Lower lobe of right lung (tissue), 2 donors: Measurements from ENCODE around the gene ZNF532. TPM values are rescaled to one million over a fixed set of nuclear protein-coding genes. Genes with fewer than 3 reads are reported as not detected.
"Not testable (repeated sequence)": the region's sequence is repeated elsewhere in the genome, so short reads cannot be mapped to it uniquely, and the experiment has no call there.

ENCODE experiments used
- ATAC-seq, 2 donors: fragments of 200-7000 bp; cut with Tn5 transposase; one replicate each; pipeline ENCODE4 v1.9.1; 2020 to 2022; ENCODE audit warnings: mild to moderate bottlenecking in 2 of 2, moderate library complexity in 2 of 2
- DNase-seq: peaks from one replicate; pipeline ENCODE4 v3.0.0-alpha.2; 2020
- H3K27ac ChIP-seq: fragments of 200-600 bp; one replicate; pipeline ENCODE4 v1.8.0; 2022
- H3K27me3 ChIP-seq: fragments of 200-600 bp; one replicate; pipeline ENCODE4 v1.8.0; 2022; ENCODE audit warnings: low read depth
- H3K36me3 ChIP-seq: fragments of 200-600 bp; one replicate; pipeline ENCODE4 v1.8.0; 2022; ENCODE audit warnings: mild to moderate bottlenecking
- H3K4me1 ChIP-seq: fragments of 200-600 bp; one replicate; pipeline ENCODE4 v1.8.0; 2022
- H3K4me3 ChIP-seq: fragments of 200-600 bp; one replicate; pipeline ENCODE4 v1.8.0; 2022; ENCODE audit warnings: mild to moderate bottlenecking
- H3K9me3 ChIP-seq: fragments of 200-600 bp; one replicate; pipeline ENCODE4 v1.8.0; 2022
- intact Hi-C: fragments of 100-400 bp; cut with DNase I; formaldehyde crosslinking; loops from one replicate; pipeline ENCODE4 v1.11.0; 2022
- total RNA-seq: library from RNA; stranded (reverse); fragmentation: NEBNext Ultra II Directional; extraction: Animal tissue kit (Norgen Biotek cat#: 25700); gene quantifications from one replicate; pipeline ENCODE4 v1.2.1, GENCODE V29; 2021
- TF ChIP-seq, protein P1 (sequence below): fragments of 200-600 bp; IDR thresholded peaks from one replicate; pipeline ENCODE4 v1.8.0; 2022; ENCODE audit warnings: antibody characterized with exemption, mild to moderate bottlenecking
- donor health status: DM: no; HTN: yes; CAD: no; lungs with severe emphysema.

Gene ZNF532
- total RNA-seq, 1 donor from 2014 or later: 54.0 TPM

DNA sequence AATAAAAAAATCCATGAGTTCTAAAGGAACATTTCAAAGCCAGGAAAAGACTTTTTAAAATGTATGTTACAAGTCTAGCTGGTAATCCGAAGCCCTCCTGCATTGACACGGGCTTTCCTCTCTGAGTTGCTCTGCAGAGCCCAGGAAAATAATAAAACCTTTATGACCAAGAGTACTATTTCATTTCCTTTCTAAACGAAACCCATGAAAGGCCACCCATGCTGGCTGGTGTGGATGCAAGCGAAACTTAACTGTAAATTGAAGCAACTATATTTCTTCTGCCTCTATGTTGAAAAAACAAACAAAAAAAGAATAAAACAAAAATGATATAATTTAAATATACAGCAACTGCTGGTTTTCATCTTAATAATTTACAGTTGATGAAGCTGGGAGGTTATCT, 41.3 kb upstream of the ZNF532 start:
- ATAC-seq (no peak), DNase-seq (no peak)
- H3K36me3 ChIP-seq: no peaks in the 10 kb centered on the region
- no peaks in the 10 kb centered on the region for H3K4me1 ChIP-seq
- H3K27ac ChIP-seq: no peak overlapping the region
- intact Hi-C loops: no loop called here
- H3K9me3 ChIP-seq: no peaks in the 10 kb centered on the region
- H3K27me3 ChIP-seq: no peaks in the 10 kb centered on the region
- TF ChIP-seq, protein P1, sequence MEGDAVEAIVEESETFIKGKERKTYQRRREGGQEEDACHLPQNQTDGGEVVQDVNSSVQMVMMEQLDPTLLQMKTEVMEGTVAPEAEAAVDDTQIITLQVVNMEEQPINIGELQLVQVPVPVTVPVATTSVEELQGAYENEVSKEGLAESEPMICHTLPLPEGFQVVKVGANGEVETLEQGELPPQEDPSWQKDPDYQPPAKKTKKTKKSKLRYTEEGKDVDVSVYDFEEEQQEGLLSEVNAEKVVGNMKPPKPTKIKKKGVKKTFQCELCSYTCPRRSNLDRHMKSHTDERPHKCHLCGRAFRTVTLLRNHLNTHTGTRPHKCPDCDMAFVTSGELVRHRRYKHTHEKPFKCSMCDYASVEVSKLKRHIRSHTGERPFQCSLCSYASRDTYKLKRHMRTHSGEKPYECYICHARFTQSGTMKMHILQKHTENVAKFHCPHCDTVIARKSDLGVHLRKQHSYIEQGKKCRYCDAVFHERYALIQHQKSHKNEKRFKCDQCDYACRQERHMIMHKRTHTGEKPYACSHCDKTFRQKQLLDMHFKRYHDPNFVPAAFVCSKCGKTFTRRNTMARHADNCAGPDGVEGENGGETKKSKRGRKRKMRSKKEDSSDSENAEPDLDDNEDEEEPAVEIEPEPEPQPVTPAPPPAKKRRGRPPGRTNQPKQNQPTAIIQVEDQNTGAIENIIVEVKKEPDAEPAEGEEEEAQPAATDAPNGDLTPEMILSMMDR: no peak
- no peak overlapping the region for H3K4me3 ChIP-seq

GRCh38 chr18:58826926-58827325, 37.8 kb upstream of the ZNF532 start:
- DNase-seq, intact Hi-C loops: not testable (repeated sequence)

GRCh38 chr18:58827428-58827827, 37.2 kb upstream of the ZNF532 start:
- no peaks in the 10 kb centered on the region for H3K4me1 ChIP-seq
- intact Hi-C loops: no loop called here

More at GRCh38 chr18:58826926-58827325, 37.8 kb upstream of the ZNF532 start:
- not testable (repeated sequence) for H3K27me3 ChIP-seq, H3K27ac ChIP-seq, H3K4me1 ChIP-seq, H3K9me3 ChIP-seq, H3K4me3 ChIP-seq, ATAC-seq, H3K36me3 ChIP-seq

DNA sequence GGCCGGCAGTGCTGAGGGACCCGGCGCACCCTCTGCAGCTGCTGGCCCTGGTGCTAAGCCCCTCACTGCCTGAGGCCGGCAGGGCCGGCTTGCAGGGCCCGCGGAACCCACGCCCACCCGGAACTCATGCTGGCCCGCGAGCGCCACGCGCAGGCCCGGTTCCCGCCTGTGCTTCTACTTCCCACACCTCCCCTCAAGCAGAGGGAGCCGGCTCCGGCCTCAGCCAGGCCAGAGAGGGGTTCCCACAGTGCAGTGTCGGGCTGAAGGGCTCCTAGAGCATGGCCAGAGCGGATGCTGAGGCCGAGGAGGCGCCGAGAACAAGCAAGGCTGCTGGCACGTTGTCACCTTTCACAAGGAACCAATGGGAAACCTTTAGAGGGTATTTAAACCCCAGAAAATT, 36.8 kb upstream of the ZNF532 start:
- Histone ChIP-seq H3K4me3 (no peak overlapping the region), H3K9me3 (no peaks in the 10 kb centered on the region), H3K27me3 (no peaks in the 10 kb centered on the region), H3K36me3 (no peaks in the 10 kb centered on the region), H3K4me1 (no peaks in the 10 kb centered on the region), H3K27ac (no peak overlapping the region)
- DNase-seq (no peak), ATAC-seq (no peak)
- intact Hi-C loops: no loop called here
- TF ChIP-seq, protein P1: no peak

More at GRCh38 chr18:58827428-58827827, 37.2 kb upstream of the ZNF532 start:
- DNase-seq (no peak), ATAC-seq (no peak)
- Histone ChIP-seq H3K4me3 (no peak overlapping the region), H3K27ac (no peak overlapping the region), H3K9me3 (no peaks in the 10 kb centered on the region), H3K27me3 (no peaks in the 10 kb centered on the region), H3K36me3 (no peaks in the 10 kb centered on the region)
- TF ChIP-seq, protein P1: no peak

GRCh38 chr18:58828399-58829121, 36.1 kb upstream of the ZNF532 start:
- DNase-seq (no peak), ATAC-seq (no peak)
- H3K9me3 ChIP-seq: no peaks in the 10 kb centered on the region
- intact Hi-C loops: no loop called here
- H3K4me3 ChIP-seq: no peak overlapping the region
- no peaks in the 10 kb centered on the region for H3K36me3 ChIP-seq
- no peak overlapping the region for H3K27ac ChIP-seq
- TF ChIP-seq, protein P1: no peak
- H3K27me3 ChIP-seq: no peaks in the 10 kb centered on the region
- H3K4me1 ChIP-seq: no peaks in the 10 kb centered on the region

- Histone ChIP-seq H3K36me3 (no peaks in the 10 kb centered on the region), H3K27me3 (no peaks in the 10 kb centered on the region), H3K27ac (no peak overlapping the region), H3K4me3 (no peak overlapping the region), H3K9me3 (no peaks in the 10 kb centered on the region), H3K4me1 (no peaks in the 10 kb centered on the region)
- TF ChIP-seq, protein P1: no peak
- intact Hi-C loops: no loop called here
- ATAC-seq (no peak), DNase-seq (no peak)
These were observed 35.4 kb upstream of the ZNF532 start for GRCh38 chr18:58829263-58829662.

DNA sequence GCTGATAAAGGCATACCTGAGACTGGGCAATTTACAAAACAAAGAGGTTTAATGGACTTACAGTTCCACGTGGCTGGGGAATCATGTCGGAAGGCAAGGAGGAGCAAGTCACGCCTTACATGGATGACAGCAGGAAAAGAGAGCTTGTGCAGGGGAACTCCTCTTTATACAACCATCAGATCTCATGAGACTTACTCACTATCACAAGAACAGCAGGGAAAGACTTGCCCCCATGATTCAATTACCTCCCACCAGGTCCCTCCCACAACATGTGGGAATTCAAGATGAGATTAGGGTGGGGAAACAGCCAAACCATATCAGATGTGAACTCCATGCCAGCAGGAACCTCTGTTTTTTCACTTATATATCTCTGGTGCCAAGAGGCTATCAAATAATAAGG, 34.8 kb upstream of the ZNF532 start:
- H3K27me3 ChIP-seq, H3K36me3 ChIP-seq, H3K4me1 ChIP-seq, ATAC-seq, H3K4me3 ChIP-seq, DNase-seq, H3K27ac ChIP-seq, intact Hi-C loops, H3K9me3 ChIP-seq: not testable (repeated sequence)
